ENCODE results near the gene GHITM.

The GHITM gene

DNA sequence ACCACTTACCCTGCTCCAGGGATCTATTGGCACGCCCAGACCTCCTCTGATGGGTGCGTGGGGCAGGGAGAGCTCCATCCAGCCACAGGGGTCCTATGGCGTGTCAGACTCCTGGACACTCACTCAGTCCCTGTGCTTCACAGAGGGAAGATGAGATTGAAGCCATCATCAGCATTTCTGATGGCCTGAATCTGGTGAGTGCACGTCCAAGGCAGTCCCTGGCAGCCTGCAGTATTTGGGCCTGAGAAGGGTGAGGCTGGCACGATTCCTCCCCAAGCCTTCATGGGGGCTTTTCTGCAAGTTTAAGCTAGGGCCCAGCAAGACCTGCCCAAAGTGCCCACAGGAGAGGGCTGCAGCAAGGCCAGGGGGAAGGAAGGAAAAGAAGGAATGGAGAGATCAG lies 58.3 kb downstream of the GHITM start:
- Histone ChIP-seq H3K36me3 (ENCODE audit: control insufficient read depth, insufficient read depth, low read length) (no peaks in the 10 kb centered on the region), H3K4me1 (ENCODE audit: control insufficient read depth, insufficient read depth, low read length) (no peaks in the 10 kb centered on the region), H3K27me3 (ENCODE audit: control insufficient read depth, insufficient read depth, low read length) (peaks cover 52% of the 10 kb centered on the region), H3K9ac (ENCODE audit: low read length) (no peak overlapping the region), H3K9me3 (ENCODE audit: control insufficient read depth, low read length) (no peaks in the 10 kb centered on the region), H3K4me3 (ENCODE audit: low read length) (no peak overlapping the region)

DNA sequence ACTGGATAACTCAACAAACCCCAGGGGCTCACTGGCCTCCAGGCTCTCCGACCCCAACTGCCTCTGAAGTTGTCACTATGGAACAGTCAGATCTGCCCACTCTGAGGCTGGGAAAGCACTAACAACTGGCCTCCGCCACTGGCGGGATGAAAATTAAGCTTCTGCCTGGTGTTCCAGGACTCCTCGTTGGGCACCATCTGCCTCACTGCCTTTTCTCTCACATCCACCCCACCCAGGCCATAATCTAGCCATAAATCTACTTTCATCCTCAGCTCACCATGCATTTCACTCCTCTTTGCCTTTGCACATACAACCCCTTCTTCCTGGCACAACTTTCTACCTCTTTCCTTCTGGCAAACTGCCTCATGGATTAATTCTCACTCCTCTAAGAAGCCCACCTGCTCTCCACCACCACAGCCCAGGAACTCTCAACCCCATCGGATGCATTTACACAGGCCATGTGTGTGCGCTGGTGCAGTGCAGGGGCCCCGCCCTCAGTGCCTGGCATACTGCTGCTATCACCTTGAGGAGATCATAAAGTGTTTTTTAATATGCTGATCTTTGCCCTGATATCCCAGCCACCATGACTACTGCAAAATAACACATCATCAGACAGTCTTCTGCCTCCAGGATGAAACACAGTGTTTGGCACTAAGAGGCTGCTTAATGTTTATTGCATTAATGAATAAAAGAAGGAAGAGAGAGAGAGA lies 59.1 kb downstream of the GHITM start:
- Histone ChIP-seq H3K4me3 (ENCODE audit: low read length) (no peak overlapping the region), H3K9ac (ENCODE audit: low read length) (no peak overlapping the region), H3K4me1 (ENCODE audit: control insufficient read depth, insufficient read depth, low read length) (no peaks in the 10 kb centered on the region), H3K9me3 (ENCODE audit: control insufficient read depth, low read length) (no peaks in the 10 kb centered on the region), H3K36me3 (ENCODE audit: control insufficient read depth, insufficient read depth, low read length) (no peaks in the 10 kb centered on the region), H3K27me3 (ENCODE audit: control insufficient read depth, insufficient read depth, low read length) (peaks cover 47% of the 10 kb centered on the region)

DNA sequence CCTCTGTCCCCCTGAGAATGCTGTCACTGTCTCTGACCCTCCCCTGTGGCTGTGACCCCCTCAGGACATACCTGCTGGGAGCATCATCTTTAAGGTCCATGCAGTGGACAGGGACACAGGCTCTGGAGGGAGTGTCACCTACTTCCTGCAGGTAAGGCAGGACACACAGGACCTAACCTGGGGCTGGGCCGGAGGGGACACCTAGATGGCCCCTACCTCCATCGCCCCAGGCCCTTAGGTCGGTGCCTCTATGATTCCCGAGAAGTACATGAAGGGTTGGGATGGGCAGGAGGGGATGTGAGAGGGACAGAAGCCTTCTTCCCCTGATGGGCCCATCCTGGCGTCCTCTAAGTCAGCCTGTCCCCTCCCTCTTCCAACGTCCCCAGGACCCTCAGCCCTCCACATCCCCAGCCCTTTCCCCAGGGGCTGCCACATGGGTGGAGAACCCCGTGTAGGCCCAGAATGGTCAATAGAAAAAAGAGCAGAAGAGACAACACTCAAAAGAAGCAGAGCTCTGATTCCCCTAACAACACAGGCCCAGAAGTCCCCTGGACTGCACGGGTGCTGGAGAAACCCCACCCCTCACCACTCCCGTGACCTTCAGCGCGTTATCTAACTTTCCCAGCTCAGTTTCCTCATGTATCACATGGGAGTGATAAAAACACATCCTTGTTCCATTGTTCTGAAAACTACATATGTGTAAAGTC lies 61.4 kb downstream of the GHITM start:
- H3K9ac ChIP-seq (ENCODE audit: low read length): no peak overlapping the region
- no peak overlapping the region for H3K4me3 ChIP-seq (ENCODE audit: low read length)
- peaks cover 24% of the 10 kb centered on the region for H3K27me3 ChIP-seq (ENCODE audit: control insufficient read depth, insufficient read depth, low read length)
- no peaks in the 10 kb centered on the region for H3K36me3 ChIP-seq (ENCODE audit: control insufficient read depth, insufficient read depth, low read length)
- H3K9me3 ChIP-seq (ENCODE audit: control insufficient read depth, low read length): no peaks in the 10 kb centered on the region
- H3K4me1 ChIP-seq (ENCODE audit: control insufficient read depth, insufficient read depth, low read length): no peaks in the 10 kb centered on the region

DNA sequence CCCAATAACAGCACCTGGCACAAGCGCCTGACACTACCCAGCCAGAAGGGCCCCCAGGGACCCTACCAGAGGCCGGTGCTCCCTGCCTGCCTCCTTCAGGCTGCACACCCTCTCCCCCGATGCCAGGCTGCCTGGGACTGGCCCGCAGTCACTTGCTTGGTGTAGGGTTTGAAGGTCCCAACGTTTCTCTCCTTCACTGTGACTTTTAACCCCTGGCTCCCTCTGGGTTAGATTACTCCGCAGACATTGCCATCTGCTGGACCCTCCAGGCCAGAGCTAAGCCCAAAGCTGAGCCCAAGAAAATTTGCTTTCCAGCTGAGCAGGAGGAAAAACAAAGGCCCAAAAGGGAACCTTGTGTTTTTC lies 61.9 kb downstream of the GHITM start:
- Histone ChIP-seq H3K27me3 (ENCODE audit: control insufficient read depth, insufficient read depth, low read length) (peaks cover 18% of the 10 kb centered on the region), H3K36me3 (ENCODE audit: control insufficient read depth, insufficient read depth, low read length) (no peaks in the 10 kb centered on the region), H3K9me3 (ENCODE audit: control insufficient read depth, low read length) (no peaks in the 10 kb centered on the region), H3K4me3 (ENCODE audit: low read length) (no peak overlapping the region), H3K4me1 (ENCODE audit: control insufficient read depth, insufficient read depth, low read length) (no peaks in the 10 kb centered on the region), H3K9ac (ENCODE audit: low read length) (no peak overlapping the region)

GRCh38 chr10:84201682-84202081 lies 62.4 kb downstream of the GHITM start:
- H3K9ac ChIP-seq (ENCODE audit: low read length): no peak overlapping the region

GRCh38 chr10:84202349-84202748 lies 63.0 kb downstream of the GHITM start:
- Histone ChIP-seq H3K4me1 (ENCODE audit: control insufficient read depth, insufficient read depth, low read length) (no peaks in the 10 kb centered on the region), H3K4me3 (ENCODE audit: low read length) (no peak overlapping the region), H3K36me3 (ENCODE audit: control insufficient read depth, insufficient read depth, low read length) (no peaks in the 10 kb centered on the region), H3K9me3 (ENCODE audit: control insufficient read depth, low read length) (no peaks in the 10 kb centered on the region), H3K27me3 (ENCODE audit: control insufficient read depth, insufficient read depth, low read length) (peaks cover 7% of the 10 kb centered on the region), H3K9ac (ENCODE audit: low read length) (no peak overlapping the region)

More at GRCh38 chr10:84201682-84202081, 62.4 kb downstream of the GHITM start:
- H3K27me3 ChIP-seq (ENCODE audit: control insufficient read depth, insufficient read depth, low read length): peaks cover 14% of the 10 kb centered on the region
- H3K4me3 ChIP-seq (ENCODE audit: low read length): no peak overlapping the region
- no peaks in the 10 kb centered on the region for H3K36me3 ChIP-seq (ENCODE audit: control insufficient read depth, insufficient read depth, low read length)
- no peaks in the 10 kb centered on the region for H3K9me3 ChIP-seq (ENCODE audit: control insufficient read depth, low read length)
- no peaks in the 10 kb centered on the region for H3K4me1 ChIP-seq (ENCODE audit: control insufficient read depth, insufficient read depth, low read length)
